MCF 10A (cell line): ENCODE measurements around the gene KCNA1. TPM values are rescaled to one million over a fixed set of nuclear protein-coding genes. Genes with fewer than 3 reads are reported as not detected.

Experiments used
- BruUV-seq: library from RNA; stranded (reverse); fragments of 400-500 nt; replicated peaks from 2 replicates; lab custom pipeline; 2021; lab: Mats Ljungman, UMichigan
- CTCF ChIA-PET: fragments of 300-600 bp; sonication (Branson Sonifier 250); formaldehyde crosslinking; extraction: SDS; loops from one replicate; lab custom pipeline; 2021; ENCODE audit warnings: antibody characterized with exemption, inconsistent platforms; lab: Yijun Ruan, JAX
- POLR2A ChIA-PET: fragments of 300-600, 350-650 bp; sonication (Branson Sonifier 250); formaldehyde crosslinking; extraction: SDS; loops from one replicate; lab custom pipeline; 2020; ENCODE audit warnings: antibody characterized with exemption, inconsistent platforms; lab: Yijun Ruan, JAX
- DNase-seq: peaks from one replicate; pipeline ENCODE4 v3.0.0-alpha.2; 2018; ENCODE audit not compliant: unreplicated experiment
- H3K27ac Mint-ChIP-seq: one replicate; pipeline ENCODE4 v1.8.0; 2022; ENCODE audit warnings: mild to moderate bottlenecking, low read depth, mixed read lengths; ENCODE audit not compliant: unreplicated experiment
- H3K27me3 Mint-ChIP-seq: one replicate; pipeline ENCODE4 v1.8.0; 2022; ENCODE audit warnings: mixed read lengths; ENCODE audit not compliant: insufficient read depth, unreplicated experiment
- H3K36me3 Mint-ChIP-seq: one replicate; pipeline ENCODE4 v1.8.0; 2022; ENCODE audit warnings: mild to moderate bottlenecking, moderate library complexity, mixed read lengths; ENCODE audit not compliant: insufficient read depth, unreplicated experiment
- H3K4me1 Mint-ChIP-seq: one replicate; pipeline ENCODE4 v1.8.0; 2022; ENCODE audit warnings: mixed read lengths; ENCODE audit not compliant: insufficient read depth, unreplicated experiment
- H3K4me3 Mint-ChIP-seq: one replicate; pipeline ENCODE4 v1.8.0; 2022; ENCODE audit warnings: mild to moderate bottlenecking, moderate library complexity, mixed read lengths; ENCODE audit not compliant: unreplicated experiment
- H3K9me3 Mint-ChIP-seq: one replicate; pipeline ENCODE4 v1.8.0; 2022; ENCODE audit warnings: mixed read lengths; ENCODE audit not compliant: unreplicated experiment
- intact Hi-C: fragments of 100-400 bp; cut with micrococcal nuclease; formaldehyde crosslinking; loops from 2 replicates; pipeline ENCODE4 v1.14.1; 2022
- total RNA-seq: library from RNA; stranded (reverse); gene quantifications from 2 replicates; pipeline ENCODE4 v1.2.3, GENCODE V29; 2022
- TF ChIP-seq, protein P1 (sequence below): fragments of 200-600 bp; IDR thresholded peaks from one replicate; pipeline ENCODE4 v1.8.0; 2022; ENCODE audit warnings: antibody characterized with exemption, mild to moderate bottlenecking; ENCODE audit not compliant: unreplicated experiment

Gene KCNA1
- total RNA-seq, 1 experiment from 2014 or later: not detected

DNA sequence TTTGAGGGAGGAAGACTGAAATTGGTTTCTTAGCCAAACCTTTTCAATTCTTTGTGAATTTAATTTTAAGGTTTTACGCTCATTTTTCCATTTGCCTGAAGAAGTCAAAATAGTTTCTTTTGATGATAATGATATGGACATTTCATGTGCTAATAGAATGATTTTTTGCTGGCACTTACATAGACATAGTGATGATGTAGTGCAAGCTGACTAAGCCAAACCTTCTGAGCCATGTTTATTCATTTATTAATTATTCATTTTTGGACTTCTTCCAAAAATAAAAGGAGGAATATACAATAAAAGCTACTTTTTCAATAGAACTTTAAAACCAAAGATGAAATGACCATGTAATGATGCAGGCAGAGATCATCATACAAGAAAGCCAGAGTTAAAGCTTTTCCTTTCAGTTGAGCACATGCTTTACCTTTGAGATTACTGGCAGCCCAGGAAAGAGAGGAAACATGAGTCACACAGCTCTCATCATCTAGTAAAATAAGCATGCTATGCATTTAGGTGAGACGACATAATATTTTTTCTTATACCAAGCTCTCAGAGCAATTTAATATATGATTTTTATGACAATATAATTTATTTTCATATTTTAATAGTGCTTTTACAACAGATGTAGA is 24.8 kb downstream of the KCNA1 start:
- ChIA-PET CTCF (interaction anchor here (0.7 to 6.5 kb wide), 3 partner anchors 34 to 87 kb away, joined by 4 to 59 read pairs (median 7); no protein-coding TSS in a partner anchor), POLR2A (no interaction called here)
- peaks cover 5% of the 10 kb centered on the region for H3K9me3 Mint-ChIP-seq
- intact Hi-C loops: no loop called here
- peaks cover 11% of the 10 kb centered on the region for H3K27me3 Mint-ChIP-seq
- peak; percentile 32 for DNase-seq
- TF ChIP-seq, protein P1, sequence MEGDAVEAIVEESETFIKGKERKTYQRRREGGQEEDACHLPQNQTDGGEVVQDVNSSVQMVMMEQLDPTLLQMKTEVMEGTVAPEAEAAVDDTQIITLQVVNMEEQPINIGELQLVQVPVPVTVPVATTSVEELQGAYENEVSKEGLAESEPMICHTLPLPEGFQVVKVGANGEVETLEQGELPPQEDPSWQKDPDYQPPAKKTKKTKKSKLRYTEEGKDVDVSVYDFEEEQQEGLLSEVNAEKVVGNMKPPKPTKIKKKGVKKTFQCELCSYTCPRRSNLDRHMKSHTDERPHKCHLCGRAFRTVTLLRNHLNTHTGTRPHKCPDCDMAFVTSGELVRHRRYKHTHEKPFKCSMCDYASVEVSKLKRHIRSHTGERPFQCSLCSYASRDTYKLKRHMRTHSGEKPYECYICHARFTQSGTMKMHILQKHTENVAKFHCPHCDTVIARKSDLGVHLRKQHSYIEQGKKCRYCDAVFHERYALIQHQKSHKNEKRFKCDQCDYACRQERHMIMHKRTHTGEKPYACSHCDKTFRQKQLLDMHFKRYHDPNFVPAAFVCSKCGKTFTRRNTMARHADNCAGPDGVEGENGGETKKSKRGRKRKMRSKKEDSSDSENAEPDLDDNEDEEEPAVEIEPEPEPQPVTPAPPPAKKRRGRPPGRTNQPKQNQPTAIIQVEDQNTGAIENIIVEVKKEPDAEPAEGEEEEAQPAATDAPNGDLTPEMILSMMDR: no peak
- H3K4me1 Mint-ChIP-seq: no peaks in the 10 kb centered on the region
- H3K4me3 Mint-ChIP-seq: no peak overlapping the region
- H3K36me3 Mint-ChIP-seq: no peaks in the 10 kb centered on the region
- no peak overlapping the region for H3K27ac Mint-ChIP-seq
- no TSS peak for BruUV-seq

DNA sequence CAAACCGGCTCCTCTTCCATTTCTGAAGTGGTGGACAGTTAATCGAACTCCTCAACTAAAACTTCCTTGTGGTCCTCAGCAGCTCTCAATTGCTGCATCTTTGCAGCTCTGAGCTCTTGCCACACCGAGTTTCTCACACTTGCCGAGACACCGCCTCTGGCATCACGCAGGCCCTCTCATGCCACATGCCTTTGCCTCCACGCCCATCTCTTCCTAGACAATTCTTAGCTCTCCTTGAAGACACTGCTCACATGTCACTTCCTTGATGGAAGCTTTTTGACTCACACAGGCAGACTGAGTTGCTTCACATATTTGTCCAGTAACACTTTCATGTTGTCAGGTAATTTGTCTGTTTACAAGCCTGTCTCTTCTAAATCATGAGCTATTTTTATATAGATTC is 29.2 kb downstream of the KCNA1 start:
- Mint-ChIP-seq H3K27me3 (no peaks in the 10 kb centered on the region), H3K36me3 (no peaks in the 10 kb centered on the region), H3K4me3 (no peak overlapping the region), H3K27ac (no peak overlapping the region), H3K4me1 (no peaks in the 10 kb centered on the region), H3K9me3 (peaks cover 5% of the 10 kb centered on the region)
- BruUV-seq: no TSS peak
- ChIA-PET POLR2A (interaction anchor here (0.7 to 1.1 kb wide), 2 partner anchors 23 to 44 kb away, joined by 3 read pairs; no protein-coding TSS in a partner anchor), CTCF (interaction anchor here (0.7 to 6.5 kb wide), 6 partner anchors 21 to 90 kb away, joined by 3 to 59 read pairs (median 3); no protein-coding TSS in a partner anchor)
- TF ChIP-seq, protein P1: no peak
- intact Hi-C loops: no loop called here
- DNase-seq: peak; percentile 17

DNA sequence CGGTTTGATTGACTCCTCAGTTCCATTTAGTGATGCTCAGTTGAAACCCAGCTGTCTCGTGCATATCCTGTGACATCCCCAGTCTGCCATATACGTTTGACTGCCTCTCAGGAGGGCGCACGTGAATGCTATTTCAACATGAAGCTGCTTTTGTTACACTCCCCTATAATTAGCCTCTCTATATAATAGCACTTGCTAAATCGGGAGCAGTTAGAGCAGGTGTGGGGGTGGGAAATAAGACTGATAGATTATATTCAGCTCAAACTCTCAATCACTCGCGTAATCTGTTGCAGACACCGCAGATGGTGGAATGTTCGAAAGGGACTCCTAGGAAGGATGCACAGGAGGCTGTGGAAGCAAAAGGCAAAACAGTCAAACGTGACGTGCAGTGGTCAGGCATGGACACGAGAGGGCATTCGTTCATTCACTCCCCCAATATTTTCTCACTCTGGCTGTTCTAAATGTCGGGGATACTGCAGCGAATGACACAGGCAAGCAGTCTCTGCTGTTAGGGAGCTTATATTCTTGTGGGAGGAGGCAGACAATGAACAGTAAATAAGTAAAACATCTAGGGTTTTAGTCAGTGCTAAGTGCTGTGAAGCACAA is 29.8 kb downstream of the KCNA1 start:
- TF ChIP-seq, protein P1: no peak
- Mint-ChIP-seq H3K27me3 (no peaks in the 10 kb centered on the region), H3K9me3 (peaks cover 8% of the 10 kb centered on the region), H3K4me3 (no peak overlapping the region), H3K36me3 (no peaks in the 10 kb centered on the region), H3K4me1 (no peaks in the 10 kb centered on the region), H3K27ac (no peak overlapping the region)
- CTCF ChIA-PET: interaction anchor here (0.7 to 6.5 kb wide), 5 partner anchors 46 to 90 kb away, joined by 3 to 59 read pairs (median 3); no protein-coding TSS in a partner anchor
- no TSS peak for BruUV-seq
- POLR2A ChIA-PET: interaction anchor here (1.1 kb wide), 1 partner anchor 23 kb away, joined by 3 read pairs; no protein-coding TSS in a partner anchor
- no peak for DNase-seq
- intact Hi-C loops: no loop called here
